Caki2 (cell line): ENCODE measurements around the gene GART. TPM values are rescaled to one million over a fixed set of nuclear protein-coding genes. Genes with fewer than 3 reads are reported as not detected.
A peak's percentile ranks its signal among the peaks of the same experiment; 100 is the strongest.
"Not testable (repeated sequence)": the region's sequence is repeated elsewhere in the genome, so short reads cannot be mapped to it uniquely, and the experiment has no call there.

Experiments
- DNase-seq: peaks from one replicate; pipeline ENCODE4 v3.0.0-alpha.2; 2015; ENCODE audit warnings: low read depth
- in situ Hi-C: cut with HindIII; loops from 2 replicates; pipeline ENCODE4 v1.10.0; 2016; ENCODE audit warnings: low sequenced_read_pairs, low pct_unique_long_range_greater_than_20kb, mixed read lengths
- total RNA-seq: library from RNA; depleted of rRNA; stranded (reverse); fragments of >200 nt; shearing (Covaris generic); gene quantifications from 2 replicates; pipeline ENCODE4 v1.2.3, GENCODE V29; 2014; ENCODE audit warnings: low replicate concordance

Gene GART
- total RNA-seq, 1 experiment from 2014 or later = 37.4 TPM

GRCh38 chr21:33537212-33537611 lies 4.7 kb downstream of the GART start:
- DNase-seq = no peak
- in situ Hi-C loops = no loop called here

GRCh38 chr21:33531007-33531406 lies 10.9 kb downstream of the GART start:
- no peak for DNase-seq
- in situ Hi-C loops = no loop called here

- no peak for DNase-seq
- in situ Hi-C loops = no loop called here
Observed at GRCh38 chr21:33522953-33523349, 19.0 kb downstream of the GART start.

- in situ Hi-C loops = no loop called here
- DNase-seq = no peak
Observed at GRCh38 chr21:33522297-33522952, 19.5 kb downstream of the GART start.

- DNase-seq = no peak
- in situ Hi-C loops = no loop called here
Observed at GRCh38 chr21:33518899-33519298, 23.0 kb downstream of the GART start.

GRCh38 chr21:33514229-33514628 lies 27.7 kb downstream of the GART start:
- in situ Hi-C loops = no loop called here
- DNase-seq = no peak

GRCh38 chr21:33512481-33512880 lies 29.4 kb downstream of the GART start:
- no peak for DNase-seq
- in situ Hi-C loops = no loop called here

GRCh38 chr21:33511639-33512038 lies 30.3 kb downstream of the GART start:
- in situ Hi-C loops = no loop called here
- no peak for DNase-seq

GRCh38 chr21:33510826-33511225 lies 31.1 kb downstream of the GART start:
- in situ Hi-C loops = no loop called here
- DNase-seq = no peak

GRCh38 chr21:33507003-33507402 lies 34.9 kb downstream of the GART start:
- DNase-seq, in situ Hi-C loops: not testable (repeated sequence)

- no peak for DNase-seq
- in situ Hi-C loops = no loop called here
Observed at GRCh38 chr21:33505833-33506232, 36.1 kb downstream of the GART start.

- in situ Hi-C loops = no loop called here
- DNase-seq = no peak
Observed at GRCh38 chr21:33496345-33496744, 45.6 kb downstream of the GART start.

GRCh38 chr21:33495743-33496142 lies 46.2 kb downstream of the GART start:
- DNase-seq = no peak
- in situ Hi-C loops = no loop called here

- no peak for DNase-seq
- in situ Hi-C loops = no loop called here
Observed at GRCh38 chr21:33493756-33494155, 48.2 kb downstream of the GART start.

GRCh38 chr21:33492571-33492970 lies 49.3 kb downstream of the GART start:
- in situ Hi-C loops = no loop called here
- DNase-seq = no peak

- peak; percentile 93 for DNase-seq
- in situ Hi-C loops = no loop called here
Observed at GRCh38 chr21:33491373-33492102, 50.4 kb downstream of the GART start, which contains the start of gene DNAJC28. Gene DNAJC28 (minus strand): TSS chr21:33491716. CDS start chr21:33489393, 2,323 bp downstream.

GRCh38 chr21:33490991-33491372 lies 50.9 kb downstream of the GART start:
- in situ Hi-C loops = no loop called here

GRCh38 chr21:33488936-33489335 lies 53.0 kb downstream of the GART start:
- in situ Hi-C loops = no loop called here
- DNase-seq = no peak

More at GRCh38 chr21:33490991-33491372, 50.9 kb downstream of the GART start:
- no peak for DNase-seq

- no peak for DNase-seq
- in situ Hi-C loops = no loop called here
Observed at GRCh38 chr21:33487996-33488395, 53.9 kb downstream of the GART start.
